GM12878 (cell line): ENCODE measurements around the gene CCDC78. TPM values are rescaled to one million over a fixed set of nuclear protein-coding genes. Genes with fewer than 3 reads are reported as not detected.

Experiments used
- ATAC-seq: fragments of 200-7000 bp; cut with Tn5 transposase; 3 replicates; pipeline ENCODE4 v1.9.1; 2020; ENCODE audit warnings: mild to moderate bottlenecking, moderate library complexity
- BruUV-seq: library from RNA; stranded (reverse); fragments of 400-500 nt; replicated peaks from 2 replicates; lab custom pipeline; 2021; lab: Mats Ljungman, UMichigan
- CTCF ChIA-PET: fragments of 300-600 bp; sonication (Branson Sonifier 250); formaldehyde crosslinking; extraction: SDS; loops from one replicate; lab custom pipeline; 2021; ENCODE audit warnings: inconsistent platforms; lab: Yijun Ruan, JAX
- POLR2A ChIA-PET: fragments of 350-600 bp; formaldehyde crosslinking; extraction: SDS; loops from one replicate; lab custom pipeline; 2021; ENCODE audit warnings: inconsistent platforms; lab: Charles Lee
- RAD21 ChIA-PET: fragments of 300-600 bp; sonication (Branson Sonifier 250); formaldehyde crosslinking; loops from one replicate; lab custom pipeline; 2023; ENCODE audit warnings: antibody characterized with exemption; ENCODE audit not compliant: unreplicated experiment; lab: Charles Lee
- SMC1A ChIA-PET: fragments of 300-600 bp; sonication (Branson Sonifier 250); formaldehyde crosslinking; loops from one replicate; lab custom pipeline; 2023; ENCODE audit not compliant: unreplicated experiment, uncharacterized antibody; lab: Charles Lee
- DNase-seq: peaks from one replicate; pipeline ENCODE4 v3.0.0-alpha.2; 2011; ENCODE audit warnings: low read depth, low spot score
- FAIRE-seq: peaks from 3 replicates; lab custom pipeline; 2011; peaks lifted over from hg19 to GRCh38; lab: Jason Lieb, UNC
- H2AFZ ChIP-seq: 2 replicates; pipeline ENCODE4 v1.6.0; 2011; ENCODE audit warnings: low read depth, low read length, control low read depth; ENCODE audit not compliant: control insufficient read depth
- H3K27ac ChIP-seq: 2 replicates; pipeline ENCODE4 v1.5.1; 2011; ENCODE audit warnings: control low read depth; ENCODE audit not compliant: control insufficient read depth, insufficient read depth
- H3K27me3 ChIP-seq, 2 experiments: replicated peaks in 1 of 2; 2 replicates each; pipeline versions ENCODE4 v1.6.0 to v1.6.1; 2011; ENCODE audit warnings: low read length in 1 of 2; ENCODE audit not compliant: control insufficient read depth in 2 of 2, insufficient read depth in 2 of 2
- H3K36me3 ChIP-seq, 2 experiments: 2 replicates each; pipeline ENCODE4 v1.5.1; 2011; ENCODE audit warnings: low read length in 1 of 2; ENCODE audit not compliant: control insufficient read depth in 2 of 2, insufficient read depth in 2 of 2
- H3K4me1 ChIP-seq: 2 replicates; pipeline ENCODE4 v1.6.1; 2011; ENCODE audit warnings: mild to moderate bottlenecking, low read length, moderate library complexity, mixed read lengths; ENCODE audit not compliant: control insufficient read depth, insufficient read depth
- H3K4me2 ChIP-seq: 2 replicates; pipeline ENCODE4 v1.6.0; 2011; ENCODE audit warnings: control low read depth; ENCODE audit not compliant: control insufficient read depth, insufficient read depth
- H3K4me3 ChIP-seq: fragments of 200-600 bp; sonication (generic); 2 replicates; pipeline ENCODE4 v1.5.1; 2016
- H3K79me2 ChIP-seq: 2 replicates; pipeline ENCODE4 v1.6.0; 2011; ENCODE audit warnings: low read length; ENCODE audit not compliant: control insufficient read depth, insufficient read depth
- H3K9ac ChIP-seq: 2 replicates; pipeline ENCODE4 v1.8.0; 2011; ENCODE audit warnings: low read length, control low read depth, mixed read lengths; ENCODE audit not compliant: control insufficient read depth, insufficient read depth
- H3K9me3 ChIP-seq: replicated peaks from 3 replicates; pipeline ENCODE4 v1.5.1; 2011; ENCODE audit warnings: mild to moderate bottlenecking, low read length; ENCODE audit not compliant: control insufficient read depth, insufficient read depth
- H4K20me1 ChIP-seq: 2 replicates; pipeline ENCODE4 v1.6.0; 2011; ENCODE audit not compliant: control insufficient read depth, insufficient read depth
- CREM ChIP-seq: IDR thresholded peaks from 2 replicates; pipeline ENCODE4 v1.6.1; 2014; ENCODE audit warnings: antibody characterized with exemption, low read depth
- ETV6 ChIP-seq, 2 experiments: fragments of 450-650 bp in 1 of 2; IDR thresholded peaks in 1 of 2; conservative IDR thresholded peaks in 1 of 2; 2 replicates each; pipeline ENCODE4 v1.6.1; 2014; ENCODE audit warnings: antibody characterized with exemption in 1 of 2, borderline replicate concordance in 1 of 2, low read depth in 1 of 2, mild to moderate bottlenecking in 1 of 2, moderate library complexity in 1 of 2
- HDAC6 ChIP-seq: fragments of 200-600 bp; sonication (generic); IDR thresholded peaks from one replicate; pipeline ENCODE4 v1.8.0; 2017; ENCODE audit warnings: antibody characterized with exemption; ENCODE audit not compliant: unreplicated experiment
- JUND ChIP-seq: IDR thresholded peaks from 2 replicates; pipeline ENCODE4 v1.6.1; 2012; ENCODE audit warnings: low read depth, mild to moderate bottlenecking, low read length, improper control_type of control experiment, moderate library complexity
- KLF5 ChIP-seq: fragments of 450-650 bp; IDR thresholded peaks from 2 replicates; pipeline ENCODE4 v1.6.1; 2014; ENCODE audit warnings: mild to moderate bottlenecking; ENCODE audit not compliant: partially characterized antibody
- RCOR1 ChIP-seq: conservative IDR thresholded peaks from 2 replicates; pipeline ENCODE4 v1.6.1; 2012; ENCODE audit warnings: low read depth, low read length, improper control_type of control experiment
- RFX5 ChIP-seq: IDR thresholded peaks from 2 replicates; pipeline ENCODE4 v1.6.1; 2011; ENCODE audit warnings: low read depth, low read length, improper control_type of control experiment
- USF1 ChIP-seq: IDR thresholded peaks from 2 replicates; pipeline ENCODE4 v1.6.1; 2011; ENCODE audit warnings: borderline replicate concordance, low read depth, mild to moderate bottlenecking, moderate library complexity, mixed read lengths, low read length; ENCODE audit not compliant: insufficient read depth; ENCODE audit errors: extremely low read length
- WGBS: methylation state at CpG from one replicate; pipeline ENCODE4 v1.1.6; 2016; ENCODE audit warnings: low lambda C conversion rate; ENCODE audit not compliant: insufficient replicate concordance, insufficient coverage; ENCODE audit errors: missing lambda C conversion rate; 5-methylcytosine and 5-hydroxymethylcytosine counted together
- in situ Hi-C: fragments of 300-500 bp; cut with MboI; formaldehyde crosslinking; loops from 9 replicates; pipeline ENCODE4 v1.14.3; 2018; ENCODE audit warnings: mixed read lengths
- intact Hi-C: fragments of 100-400 bp; cut with micrococcal nuclease; formaldehyde crosslinking; loops from one replicate; pipeline ENCODE4 v1.14.2; 2022; ENCODE audit not compliant: unreplicated experiment
- polyA plus RNA-seq, 11 experiments: library from polyadenylated mRNA; depleted of rRNA in 4 of 11; unstranded in 6 of 11; stranded (reverse) in 5 of 11; fragments of >200 nt; fragmentation: Nextera tagmentation in 4 of 11; fragmentation: Illumina TruSeq in 1 of 11; extraction: Ambion mirVana in 4 of 11; extraction: Trizol in 1 of 11; gene quantifications; 1 replicate in 1 of 11; 2 replicates in 10 of 11; pipeline versions ENCODE4 v1.2.1 to v1.2.3, GENCODE V29; 2011 to 2016; ENCODE audit warnings: inconsistent platforms in 2 of 11, missing spikeins in 2 of 11, low read depth in 1 of 11
- total RNA-seq, 4 experiments: library from RNA; depleted of rRNA in 3 of 4; stranded (reverse); fragments of >200 nt in 3 of 4; fragmentation: Illumina TruSeq in 1 of 4; extraction: Trizol in 1 of 4; gene quantifications; 2 replicates each; pipeline versions ENCODE4 v1.2.1 to v1.2.3, GENCODE V29; 2013 to 2021

CCDC78 gene
- total and polyA plus RNA-seq, 10 of the 15 experiments (the other 5 are each of a cell fraction or from before 2014, with no cell fraction given) = 0.10 to 26.2 (median 5.4) TPM

DNA sequence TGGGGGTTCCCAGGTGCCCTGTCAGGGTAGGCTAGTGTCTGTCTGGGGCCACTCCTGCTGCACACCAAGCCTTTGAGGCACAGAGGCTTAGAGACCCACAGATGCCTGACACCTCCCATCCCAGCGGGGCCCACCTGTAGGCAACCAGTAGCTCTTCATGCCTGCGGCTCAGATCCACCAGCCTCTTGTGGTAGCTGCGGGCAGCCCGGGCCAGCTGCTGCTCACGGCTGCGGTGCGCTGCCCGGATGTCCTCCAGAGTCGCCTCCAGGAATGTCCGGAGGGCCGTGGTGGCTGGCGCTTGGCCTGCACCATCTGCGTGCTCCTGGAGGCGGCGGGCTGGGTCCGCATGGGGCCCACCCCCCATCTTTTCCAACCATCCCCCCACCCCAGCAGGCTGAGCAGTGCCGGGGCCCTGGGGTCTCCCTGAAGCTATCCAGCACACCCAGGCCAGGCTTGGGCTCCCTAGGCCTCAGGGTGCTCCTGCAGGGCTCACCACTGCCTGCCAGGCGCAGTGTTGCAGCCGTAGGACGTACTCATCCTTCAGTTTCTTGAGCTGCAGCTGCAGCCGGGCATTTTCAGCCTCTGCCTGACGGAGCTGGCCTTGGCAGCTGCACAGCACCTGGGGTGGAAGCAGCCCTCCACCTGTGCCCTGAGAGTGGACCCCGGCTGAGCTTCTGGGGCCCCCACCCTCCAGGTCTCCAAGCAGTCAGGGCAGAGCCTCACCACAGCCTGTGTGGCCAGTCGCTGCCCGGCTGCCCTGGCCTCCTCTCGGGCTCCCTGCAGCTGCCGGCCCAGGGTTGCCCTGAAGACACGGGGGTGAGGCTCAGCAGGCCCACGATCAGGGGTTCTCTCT lies 1.8 kb downstream of the CCDC78 start:
- TF ChIP-seq ETV6 (conservative IDR thresholded peaks at IDR 0.05 in 1 of 2, IDR thresholded peaks at IDR 0.05 in 1 of 2; ENCODE audit: borderline replicate concordance in 1 of 2, low read depth in 1 of 2) (no peak), JUND (no peak), KLF5 (no peak), RFX5 (no peak), CREM (no peak), RCOR1 (no peak), HDAC6 (no peak), USF1 (no peak)
- H3K9ac ChIP-seq = no peak overlapping the region
- H3K4me3 ChIP-seq = no peak overlapping the region
- no peak for ATAC-seq
- no peak overlapping the region for H3K27ac ChIP-seq
- FAIRE-seq = no peak
- no peak overlapping the region for H3K4me2 ChIP-seq
- no peaks in the 10 kb centered on the region for H3K9me3 ChIP-seq
- in situ Hi-C loops (no loop called here), intact Hi-C loops (no loop called here)
- H3K27me3 ChIP-seq = no peaks in the 10 kb centered on the region
- no peaks in the 10 kb centered on the region; a peak in 1 of 4 replicates for H3K36me3 ChIP-seq
- DNase-seq = no peak
- ChIA-PET SMC1A (interaction anchor here (1.7 kb wide), 1 partner anchor 10 kb away, joined by 3 read pairs; the partner anchor contains the start of gene METRN), CTCF (interaction anchor here (1.0 to 1.7 kb wide), 3 partner anchors 12 to 62 kb away, joined by 3 to 5 read pairs (median 3); no protein-coding TSS in a partner anchor), POLR2A (interaction anchor here (0.5 to 6.3 kb wide), 2 partner anchors 14 to 157 kb away, joined by 3 to 60 read pairs; partner anchors contain the start of gene CIAO3), RAD21 (interaction anchor here (0.5 to 2.3 kb wide), 2 partner anchors 11 to 12 kb away, joined by 3 to 6 read pairs; no protein-coding TSS in a partner anchor)
- H2AFZ ChIP-seq = no peak overlapping the region
- peaks cover 18% of the 10 kb centered on the region for H3K4me1 ChIP-seq
- no peaks in the 10 kb centered on the region for H4K20me1 ChIP-seq
- H3K79me2 ChIP-seq = no peaks in the 10 kb centered on the region; the same call in none of the 2 replicates
- WGBS = 50% methylated on average over 24 of the region's 29 CpGs
- no TSS peak for BruUV-seq
